IMR-90 (cell line): Measurements from ENCODE around the gene SMIM7.

ENCODE experiments used
- CEBPB ChIP-seq: IDR thresholded peaks from 2 replicates; pipeline ENCODE4 v1.6.1; 2012; ENCODE audit warnings: low read depth, low read length, improper control_type of control experiment
- CTCF ChIP-seq: conservative IDR thresholded peaks from 2 replicates; pipeline ENCODE4 v1.5.1; 2012; ENCODE audit warnings: mild to moderate bottlenecking, low read depth, low read length, improper control_type of control experiment
- ELK1 ChIP-seq: fragments of 150-350 bp; IDR thresholded peaks from 2 replicates; pipeline ENCODE4 v1.6.1; 2016; ENCODE audit warnings: low read depth, mild to moderate bottlenecking, low read length, moderate library complexity, borderline replicate concordance
- POLR2A ChIP-seq: IDR thresholded peaks from 2 replicates; pipeline ENCODE4 v1.6.1; 2012; ENCODE audit warnings: mild to moderate bottlenecking, low read depth, low read length
- RFX5 ChIP-seq: IDR thresholded peaks from 2 replicates; pipeline ENCODE4 v1.8.0; 2012; ENCODE audit warnings: low read depth, mild to moderate bottlenecking, low read length, moderate library complexity

GRCh38 chr19:16611121-16611520, 48.8 kb downstream of the SMIM7 start:
- TF ChIP-seq CTCF (no peak), RFX5 (no peak), POLR2A (no peak), CEBPB (no peak), ELK1 (no peak)
